Sigmoid colon (tissue), 4 donors: ENCODE measurements around the gene LINGO3.

Experiments
- CTCF ChIP-seq, 4 experiments: fragments of 450-650 bp in 3 of 4; fragments of 200-600 bp in 1 of 4; IDR thresholded peaks; one replicate each; pipeline ENCODE4 v1.5.1; 2016 to 2019; ENCODE audit warnings: antibody characterized with exemption in 4 of 4, mild to moderate bottlenecking in 3 of 4, moderate library complexity in 2 of 4
- EP300 ChIP-seq, 4 donors: sonication (generic); formaldehyde crosslinking; IDR thresholded peaks; one replicate each; pipeline ENCODE4 v1.6.1; 2017; ENCODE audit warnings: antibody characterized with exemption in 4 of 4
- POLR2A ChIP-seq, 2 donors: fragments of 450-650 bp; IDR thresholded peaks; one replicate each; pipeline ENCODE4 v1.6.1; 2016; ENCODE audit warnings: antibody characterized with exemption in 2 of 2, mild to moderate bottlenecking in 2 of 2, moderate library complexity in 2 of 2

- TF ChIP-seq CTCF (IDR thresholded peaks at IDR 0.05) (no peak), POLR2A (IDR thresholded peaks at IDR 0.05) (no peak), EP300 (IDR thresholded peaks at IDR 0.05) (no peak)
These were observed 42.7 kb upstream of the LINGO3 start for GRCh38 chr19:2350656-2351055.
